Neural progenitor cell (in vitro differentiated cells): ENCODE measurements around the gene PPP2R2B.

Experiments
- EZH2 ChIP-seq: fragments of 200-600 bp; sonication (generic); IDR thresholded peaks from 2 replicates; pipeline ENCODE4 v1.6.1; 2017; ENCODE audit warnings: antibody characterized with exemption, mild to moderate bottlenecking, moderate library complexity
- EZH2phosphoT487 ChIP-seq: fragments of 200-600 bp; sonication (generic); IDR thresholded peaks from 2 replicates; pipeline ENCODE4 v1.6.1; 2017; ENCODE audit warnings: antibody characterized with exemption
- TF ChIP-seq, protein P1 (sequence below): fragments of 200-600 bp; sonication (generic); IDR thresholded peaks from 2 replicates; pipeline ENCODE4 v1.5.1; 2017; ENCODE audit warnings: antibody characterized with exemption, mild to moderate bottlenecking

DNA sequence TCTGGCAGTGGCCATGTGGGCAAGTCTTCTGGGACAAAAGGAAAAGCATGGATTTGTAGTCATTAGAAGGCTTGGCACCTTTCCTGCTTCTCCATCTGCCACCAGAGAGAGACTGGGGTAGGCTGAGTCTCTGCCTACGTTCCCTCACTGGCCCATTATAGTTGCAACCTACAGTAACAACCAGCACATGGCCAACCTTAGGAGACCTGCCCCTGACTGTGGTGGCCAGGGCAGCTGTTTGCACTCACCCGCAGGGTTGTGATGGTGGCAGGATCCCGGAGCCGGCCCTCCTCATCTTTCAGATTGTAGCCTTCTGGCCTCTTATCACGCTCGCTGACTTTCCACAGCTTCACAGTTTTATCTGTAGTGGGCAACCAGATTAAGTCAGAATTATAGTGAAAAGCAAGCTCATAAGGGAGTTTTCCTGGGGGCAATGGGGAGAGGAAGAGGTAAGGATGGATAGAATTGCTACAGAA is 187.6 kb downstream of the PPP2R2B start:
- TF ChIP-seq, protein P1, sequence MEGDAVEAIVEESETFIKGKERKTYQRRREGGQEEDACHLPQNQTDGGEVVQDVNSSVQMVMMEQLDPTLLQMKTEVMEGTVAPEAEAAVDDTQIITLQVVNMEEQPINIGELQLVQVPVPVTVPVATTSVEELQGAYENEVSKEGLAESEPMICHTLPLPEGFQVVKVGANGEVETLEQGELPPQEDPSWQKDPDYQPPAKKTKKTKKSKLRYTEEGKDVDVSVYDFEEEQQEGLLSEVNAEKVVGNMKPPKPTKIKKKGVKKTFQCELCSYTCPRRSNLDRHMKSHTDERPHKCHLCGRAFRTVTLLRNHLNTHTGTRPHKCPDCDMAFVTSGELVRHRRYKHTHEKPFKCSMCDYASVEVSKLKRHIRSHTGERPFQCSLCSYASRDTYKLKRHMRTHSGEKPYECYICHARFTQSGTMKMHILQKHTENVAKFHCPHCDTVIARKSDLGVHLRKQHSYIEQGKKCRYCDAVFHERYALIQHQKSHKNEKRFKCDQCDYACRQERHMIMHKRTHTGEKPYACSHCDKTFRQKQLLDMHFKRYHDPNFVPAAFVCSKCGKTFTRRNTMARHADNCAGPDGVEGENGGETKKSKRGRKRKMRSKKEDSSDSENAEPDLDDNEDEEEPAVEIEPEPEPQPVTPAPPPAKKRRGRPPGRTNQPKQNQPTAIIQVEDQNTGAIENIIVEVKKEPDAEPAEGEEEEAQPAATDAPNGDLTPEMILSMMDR: no peak
- TF ChIP-seq EZH2 (no peak), EZH2phosphoT487 (no peak)
